ENCODE measurements around the gene PFN4.

GRCh38 chr2:24075259-24075658, 47.9 kb downstream of the PFN4 start:
- no peak for TF ChIP-seq GABPA (IDR thresholded peaks at IDR 0.05; ENCODE audit: low read depth)
- TF ChIP-seq FOSL2 (IDR thresholded peaks at IDR 0.05; ENCODE audit: borderline replicate concordance, low read depth), result no peak
- no peak for TF ChIP-seq CTCF (IDR thresholded peaks at IDR 0.05)
- no peak for TF ChIP-seq TAF1 (IDR thresholded peaks at IDR 0.05; ENCODE audit: borderline replicate concordance, low read depth, low read length)
- TF ChIP-seq POLR2AphosphoS5 (IDR thresholded peaks at IDR 0.05; ENCODE audit: low read depth, low read length), result no peak

Measured in SK-N-SH (cell line).